Measurements from ENCODE around the gene NTM.

Gene NTM

GRCh38 chr11:131572423-131572822, 202.0 kb downstream of the NTM start:
- DNase-seq = no peak

GRCh38 chr11:131579932-131580387, 209.5 kb downstream of the NTM start:
- no peak for DNase-seq

GRCh38 chr11:131580476-131580875, 210.1 kb downstream of the NTM start:
- DNase-seq = no peak

- DNase-seq = no peak
Observed at GRCh38 chr11:131581046-131581445, 210.6 kb downstream of the NTM start.

GRCh38 chr11:131582021-131582525, 211.7 kb downstream of the NTM start:
- DNase-seq = no peak

GRCh38 chr11:131583421-131583820, 213.0 kb downstream of the NTM start:
- DNase-seq = no peak

- DNase-seq = no peak
Observed at GRCh38 chr11:131583938-131584337, 213.5 kb downstream of the NTM start.

GRCh38 chr11:131584785-131585592, 214.6 kb downstream of the NTM start:
- DNase-seq = no peak

- DNase-seq = no peak
Observed at GRCh38 chr11:131588057-131588456, 217.6 kb downstream of the NTM start.

GRCh38 chr11:131591051-131591461, 220.6 kb downstream of the NTM start:
- DNase-seq = no peak

GRCh38 chr11:131592152-131592551, 221.7 kb downstream of the NTM start:
- no peak for DNase-seq

GRCh38 chr11:131592734-131593133, 222.3 kb downstream of the NTM start:
- DNase-seq = no peak

- DNase-seq = no peak
Observed at GRCh38 chr11:131593301-131593700, 222.9 kb downstream of the NTM start.

GRCh38 chr11:131595797-131596196, 225.4 kb downstream of the NTM start:
- no peak for DNase-seq

- no peak for DNase-seq
Observed at GRCh38 chr11:131597890-131598289, 227.5 kb downstream of the NTM start.

GRCh38 chr11:131598305-131598704, 227.9 kb downstream of the NTM start:
- no peak for DNase-seq

GRCh38 chr11:131599285-131599684, 228.9 kb downstream of the NTM start:
- DNase-seq = no peak

- no peak for DNase-seq
Observed at GRCh38 chr11:131600628-131601027, 230.2 kb downstream of the NTM start.

GRCh38 chr11:131601586-131601985, 231.2 kb downstream of the NTM start:
- no peak for DNase-seq

GRCh38 chr11:131602431-131602830, 232.0 kb downstream of the NTM start:
- DNase-seq = no peak

- DNase-seq = no peak
Observed at GRCh38 chr11:131606811-131607335, 236.5 kb downstream of the NTM start.

- DNase-seq = no peak
Observed at GRCh38 chr11:131609337-131609736, 238.9 kb downstream of the NTM start.

GRCh38 chr11:131609921-131610320, 239.5 kb downstream of the NTM start:
- DNase-seq = no peak

GRCh38 chr11:131611322-131611721, 240.9 kb downstream of the NTM start:
- no peak for DNase-seq

GRCh38 chr11:131612533-131612932, 242.1 kb downstream of the NTM start:
- no peak for DNase-seq

Data from activated naive CD4-positive, alpha-beta T cell treated with Interleukin-2 at 50 U/mL for 16 hours (primary cell).